Kidney epithelial cell (primary cell): Measurements from ENCODE around the gene KCTD1. TPM values are rescaled to one million over a fixed set of nuclear protein-coding genes. Genes with fewer than 3 reads are reported as not detected.

Experiments used
- DNase-seq: peaks from one replicate; pipeline ENCODE4 v3.0.0-alpha.2; 2010; ENCODE audit warnings: low read depth
- H3K27me3 ChIP-seq: 2 replicates; pipeline ENCODE4 v1.6.0; 2011; ENCODE audit warnings: low read length; ENCODE audit not compliant: control insufficient read depth, insufficient read depth
- H3K36me3 ChIP-seq: 2 replicates; pipeline ENCODE4 v1.5.1; 2011; ENCODE audit warnings: low read length; ENCODE audit not compliant: control insufficient read depth, insufficient read depth
- H3K4me3 ChIP-seq: 2 replicates; pipeline ENCODE4 v1.5.1; 2011; ENCODE audit warnings: low read depth, mild to moderate bottlenecking, control low read depth, low read length
- CTCF ChIP-seq: IDR thresholded peaks from 2 replicates; pipeline ENCODE4 v1.5.1; 2011; ENCODE audit warnings: mild to moderate bottlenecking, moderate library complexity, low read length, control low read depth, inconsistent platforms; ENCODE audit not compliant: insufficient read depth, poor library complexity, severe bottlenecking
- total RNA-seq: library from RNA; depleted of rRNA; stranded (reverse); fragments of >200 nt; gene quantifications from 2 replicates; pipeline ENCODE4 v1.2.3, GENCODE V29; 2015

KCTD1 gene
- total RNA-seq, 1 donor from 2014 or later = 30.5 TPM

DNA sequence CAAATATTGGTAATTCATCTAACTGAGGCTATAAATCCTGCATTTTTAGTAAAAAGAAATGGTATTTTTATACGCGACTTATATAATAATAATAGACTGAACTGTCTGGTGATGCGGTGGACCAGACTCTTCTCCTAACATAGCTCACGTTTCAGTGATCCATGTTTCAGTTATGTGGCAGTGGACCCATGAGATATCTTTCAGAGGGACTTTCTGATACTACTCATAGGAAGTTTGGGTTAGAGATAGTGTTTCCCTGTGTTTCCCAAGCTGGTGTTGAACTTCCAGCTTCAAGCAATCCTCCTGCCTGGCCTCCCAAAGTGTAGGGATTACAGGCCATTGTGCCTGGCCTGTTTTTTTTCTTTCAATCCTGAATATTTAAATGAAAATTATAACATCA lies 59.2 kb downstream of the KCTD1 start:
- Histone ChIP-seq H3K36me3 (peaks cover 3% of the 10 kb centered on the region), H3K4me3 (no peak overlapping the region), H3K27me3 (no peaks in the 10 kb centered on the region)
- no peak for TF ChIP-seq CTCF
- no peak for DNase-seq

- peaks cover 3% of the 10 kb centered on the region for H3K36me3 ChIP-seq
- no peak for DNase-seq
- no peaks in the 10 kb centered on the region for H3K27me3 ChIP-seq
- TF ChIP-seq CTCF = no peak
- H3K4me3 ChIP-seq = no peak overlapping the region
Measured at GRCh38 chr18:26488417-26489009, 59.8 kb downstream of the KCTD1 start.

DNA sequence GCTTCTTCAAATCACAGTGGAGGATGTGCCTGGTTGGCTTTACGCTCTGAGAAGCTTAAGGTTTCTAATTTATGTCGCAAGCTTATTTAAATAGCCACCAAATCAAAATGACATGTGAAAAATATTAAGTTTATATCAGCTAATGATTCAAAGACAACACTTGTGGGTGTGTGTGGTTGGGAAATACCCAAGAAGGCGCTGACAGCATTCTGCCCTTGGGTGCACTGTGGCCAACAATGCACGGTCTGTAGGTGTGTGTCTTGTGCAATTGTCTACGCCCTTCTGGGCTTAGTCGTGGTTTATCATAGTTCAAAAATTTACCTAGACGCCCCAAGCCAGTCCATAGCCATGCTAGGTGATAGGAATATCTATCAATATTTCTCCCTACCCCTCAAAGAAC lies 60.9 kb downstream of the KCTD1 start:
- Histone ChIP-seq H3K4me3 (no peak overlapping the region), H3K36me3 (peaks cover 3% of the 10 kb centered on the region), H3K27me3 (no peaks in the 10 kb centered on the region)
- DNase-seq = no peak
- TF ChIP-seq CTCF = no peak

- no peak for DNase-seq
Measured at GRCh38 chr18:26483633-26484032, 64.7 kb downstream of the KCTD1 start.

DNA sequence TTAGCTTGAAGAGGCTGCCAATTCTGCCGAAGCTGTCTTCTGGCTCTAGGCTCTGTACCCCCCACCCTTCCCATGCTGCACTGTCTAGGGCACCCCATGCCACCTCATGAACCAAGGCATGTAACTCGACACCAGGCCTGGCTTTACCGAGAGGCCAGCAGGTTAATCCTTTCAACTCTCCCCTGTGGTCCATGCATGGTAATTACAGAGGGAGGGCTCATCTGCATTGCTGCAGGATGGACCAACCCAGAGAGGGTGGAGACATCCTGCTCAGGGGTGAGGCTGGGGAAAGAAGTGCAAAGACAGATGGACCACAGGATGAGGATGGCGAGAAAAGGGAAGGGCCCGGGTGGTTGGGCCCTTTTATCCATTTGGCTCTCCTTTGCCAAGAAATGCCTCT lies 65.8 kb downstream of the KCTD1 start:
- H3K27me3 ChIP-seq = no peaks in the 10 kb centered on the region
- TF ChIP-seq CTCF = no peak
- no peaks in the 10 kb centered on the region for H3K36me3 ChIP-seq
- no peak overlapping the region for H3K4me3 ChIP-seq
- no peak for DNase-seq

More at GRCh38 chr18:26483633-26484032, 64.7 kb downstream of the KCTD1 start:
- no peak for TF ChIP-seq CTCF
- no peaks in the 10 kb centered on the region for H3K36me3 ChIP-seq
- H3K4me3 ChIP-seq = no peak overlapping the region
- no peaks in the 10 kb centered on the region for H3K27me3 ChIP-seq
